Gastroesophageal sphincter (tissue), 4 donors: ENCODE results near the gene ANKRD35. TPM values are rescaled to one million over a fixed set of nuclear protein-coding genes. Genes with fewer than 3 reads are reported as not detected.
"Not testable (repeated sequence)": the region's sequence is repeated elsewhere in the genome, so short reads cannot be mapped to it uniquely, and the experiment has no call there.

ENCODE experiments used
- ATAC-seq: fragments of 150-250 bp; one replicate; pipeline ENCODE4 v1.9.1; 2016; ENCODE audit warnings: mild to moderate bottlenecking, moderate library complexity
- H3K27ac ChIP-seq, 4 donors: fragments of 200-600 bp; sonication (generic) in 3 of 4; 1 replicate in 3 of 4; 2 replicates in 1 of 4; pipeline ENCODE4 v1.5.1; 2016 to 2019
- H3K27me3 ChIP-seq: fragments of 200-600 bp; sonication (generic); one replicate; pipeline ENCODE4 v1.5.1; 2019
- H3K36me3 ChIP-seq, 2 donors: fragments of 200-600 bp; sonication (generic); one replicate each; pipeline ENCODE4 v1.5.1; 2019; ENCODE audit warnings: control low read depth in 1 of 2
- H3K4me1 ChIP-seq, 3 donors: fragments of 200-600 bp; sonication (generic); 1 replicate in 2 of 3; 2 replicates in 1 of 3; pipeline ENCODE4 v1.5.1; 2016 to 2019; ENCODE audit warnings: control low read depth in 2 of 3
- H3K4me3 ChIP-seq, 2 donors: fragments of 200-600 bp; sonication (generic); one replicate each; pipeline ENCODE4 v1.5.1; 2019; ENCODE audit warnings: mild to moderate bottlenecking in 1 of 2, moderate library complexity in 1 of 2
- H3K9me3 ChIP-seq, 3 donors: fragments of 200-600 bp; sonication (generic); one replicate each; pipeline ENCODE4 v1.5.1; 2017 to 2019; ENCODE audit warnings: control low read depth in 2 of 3
- EP300 ChIP-seq: sonication (generic); formaldehyde crosslinking; IDR thresholded peaks from one replicate; pipeline ENCODE4 v1.6.1; 2017; ENCODE audit warnings: antibody characterized with exemption, mild to moderate bottlenecking
- POLR2A ChIP-seq, 2 donors: fragments of 450-650 bp; IDR thresholded peaks; one replicate each; pipeline ENCODE4 v1.6.1; 2017; ENCODE audit warnings: antibody characterized with exemption in 2 of 2, mild to moderate bottlenecking in 2 of 2, moderate library complexity in 1 of 2
- POLR2AphosphoS5 ChIP-seq: sonication (generic); formaldehyde crosslinking; IDR thresholded peaks from one replicate; pipeline ENCODE4 v1.6.1; 2017; ENCODE audit warnings: antibody characterized with exemption
- WGBS, 2 donors: methylation state at CpG; one replicate each; pipeline ENCODE4 v1.1.5; 2018; ENCODE audit warnings: low coverage in 1 of 2; 5-methylcytosine and 5-hydroxymethylcytosine counted together
- total RNA-seq, 4 donors: library from RNA; depleted of rRNA; stranded (reverse); fragments of >200 nt; gene quantifications; one replicate each; pipeline ENCODE4 v1.1.0, GENCODE V29; 2016
- TF ChIP-seq, protein P1 (sequence below), 4 experiments: fragments of 200-600 bp in 2 of 4; fragments of 450-650 bp in 2 of 4; sonication (generic) in 1 of 4; IDR thresholded peaks; one replicate each; pipeline ENCODE4 v1.5.1; 2017 to 2019; ENCODE audit warnings: antibody characterized with exemption in 4 of 4, mild to moderate bottlenecking in 2 of 4, moderate library complexity in 2 of 4

Gene ANKRD35
- total RNA-seq, 4 donors from 2014 or later: 5.2 to 13.7 (median 7.9) TPM

DNA sequence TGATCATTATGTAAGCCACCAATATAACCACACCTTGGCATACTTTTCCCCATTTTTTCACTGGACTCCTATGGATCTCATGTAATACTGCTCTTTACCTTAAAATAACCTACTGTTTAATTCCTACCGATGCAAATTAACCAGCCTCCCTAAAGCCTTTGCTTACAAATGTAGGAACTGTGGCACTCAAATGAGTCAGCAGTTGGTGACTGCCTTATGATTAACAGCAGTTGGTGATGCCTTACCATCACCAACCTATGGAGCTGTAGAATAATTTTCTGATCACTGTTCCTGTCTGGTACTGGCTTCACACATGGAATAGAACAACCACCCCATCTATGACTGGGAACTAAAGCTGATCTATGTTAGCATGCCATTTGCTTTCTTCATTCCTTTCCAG, 48.0 kb downstream of the ANKRD35 start:
- 86 to 100% methylated on average over 1 of the region's 1 CpG for WGBS, 2 donors
- Histone ChIP-seq H3K36me3 (peaks cover 2 to 100% of the 10 kb centered on the region in 2 donors), H3K9me3 (no peaks in the 10 kb centered on the region), H3K27ac (no peak overlapping the region), H3K27me3 (no peaks in the 10 kb centered on the region), H3K4me1 (no peaks in the 10 kb centered on the region), H3K4me3 (no peak overlapping the region)
- TF ChIP-seq POLR2AphosphoS5 (no peak), POLR2A (IDR thresholded peaks at IDR 0.05) (no peak), EP300 (no peak)
- TF ChIP-seq, protein P1, sequence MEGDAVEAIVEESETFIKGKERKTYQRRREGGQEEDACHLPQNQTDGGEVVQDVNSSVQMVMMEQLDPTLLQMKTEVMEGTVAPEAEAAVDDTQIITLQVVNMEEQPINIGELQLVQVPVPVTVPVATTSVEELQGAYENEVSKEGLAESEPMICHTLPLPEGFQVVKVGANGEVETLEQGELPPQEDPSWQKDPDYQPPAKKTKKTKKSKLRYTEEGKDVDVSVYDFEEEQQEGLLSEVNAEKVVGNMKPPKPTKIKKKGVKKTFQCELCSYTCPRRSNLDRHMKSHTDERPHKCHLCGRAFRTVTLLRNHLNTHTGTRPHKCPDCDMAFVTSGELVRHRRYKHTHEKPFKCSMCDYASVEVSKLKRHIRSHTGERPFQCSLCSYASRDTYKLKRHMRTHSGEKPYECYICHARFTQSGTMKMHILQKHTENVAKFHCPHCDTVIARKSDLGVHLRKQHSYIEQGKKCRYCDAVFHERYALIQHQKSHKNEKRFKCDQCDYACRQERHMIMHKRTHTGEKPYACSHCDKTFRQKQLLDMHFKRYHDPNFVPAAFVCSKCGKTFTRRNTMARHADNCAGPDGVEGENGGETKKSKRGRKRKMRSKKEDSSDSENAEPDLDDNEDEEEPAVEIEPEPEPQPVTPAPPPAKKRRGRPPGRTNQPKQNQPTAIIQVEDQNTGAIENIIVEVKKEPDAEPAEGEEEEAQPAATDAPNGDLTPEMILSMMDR (IDR thresholded peaks at IDR 0.05): no peak
- no peak for ATAC-seq

DNA sequence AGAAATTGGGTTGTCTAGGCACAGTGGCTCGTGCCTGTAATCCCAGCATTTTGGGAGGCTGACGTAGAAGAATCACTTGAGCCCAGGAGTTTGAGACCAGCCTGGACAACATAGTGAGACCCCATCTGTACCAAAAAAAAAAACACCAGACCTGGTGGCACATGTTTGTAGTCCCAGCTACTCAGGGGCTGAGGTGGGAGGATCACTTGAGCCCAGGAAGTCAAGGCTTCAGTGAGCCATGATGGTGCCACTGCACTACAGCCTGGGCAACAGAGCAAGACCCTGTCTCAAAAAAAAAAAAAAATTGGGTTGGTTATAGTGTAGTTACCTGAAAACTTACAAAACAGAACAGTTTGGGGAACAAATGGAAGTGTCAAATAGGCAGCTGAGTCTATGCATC, 54.9 kb downstream of the ANKRD35 start:
- H3K36me3 ChIP-seq: peaks cover 16 to 100% of the 10 kb centered on the region in 2 donors
- WGBS, 2 donors: 93 to 100% methylated on average over 2 of the region's 2 CpGs
- H3K4me1 ChIP-seq, ATAC-seq, H3K27ac ChIP-seq, H3K9me3 ChIP-seq, H3K4me3 ChIP-seq, H3K27me3 ChIP-seq: not testable (repeated sequence)

DNA sequence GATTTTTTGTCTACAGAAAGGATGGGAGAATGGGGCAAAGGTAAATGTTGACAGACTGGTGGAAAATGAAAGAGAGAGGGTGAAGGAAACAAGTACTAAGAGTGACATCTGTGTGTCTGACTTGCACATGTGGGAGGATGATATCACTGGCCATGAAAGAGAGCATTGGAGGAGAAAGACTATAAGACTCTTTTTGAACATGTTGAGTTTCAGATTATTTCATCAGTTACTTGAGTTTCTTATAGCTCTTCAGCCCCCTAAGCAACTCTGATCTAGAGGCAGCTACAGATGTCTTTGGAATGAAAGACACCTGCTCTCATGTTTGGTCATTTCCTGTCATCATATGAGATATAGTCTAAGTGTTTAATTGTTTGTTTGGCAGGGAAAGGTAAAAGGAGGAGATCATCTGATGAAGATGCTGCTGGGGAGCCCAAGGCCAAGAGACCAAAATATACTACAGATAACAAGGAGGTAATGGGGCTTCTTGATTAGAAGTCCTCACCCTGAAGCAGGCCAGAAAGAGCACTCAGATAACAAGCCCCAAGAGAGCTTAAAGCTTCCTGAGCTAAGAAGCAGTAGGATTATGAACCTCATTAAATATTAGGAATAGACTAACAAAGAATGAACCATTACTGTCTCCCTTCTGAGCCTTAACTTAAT, 57.2 kb downstream of the ANKRD35 start:
- no peaks in the 10 kb centered on the region for H3K9me3 ChIP-seq
- peaks cover 0 to 20% (median 5%) of the 10 kb centered on the region in 3 donors for H3K4me1 ChIP-seq
- no peak overlapping the region for H3K4me3 ChIP-seq
- H3K27ac ChIP-seq: no peak overlapping the region
- H3K27me3 ChIP-seq: no peaks in the 10 kb centered on the region
- no peak for ATAC-seq
- TF ChIP-seq EP300: no peak
- no peak for TF ChIP-seq POLR2A (IDR thresholded peaks at IDR 0.05)
- TF ChIP-seq, protein P1 (IDR thresholded peaks at IDR 0.05): no peak
- no peak for TF ChIP-seq POLR2AphosphoS5
- peaks cover 16 to 79% of the 10 kb centered on the region in 2 donors for H3K36me3 ChIP-seq

DNA sequence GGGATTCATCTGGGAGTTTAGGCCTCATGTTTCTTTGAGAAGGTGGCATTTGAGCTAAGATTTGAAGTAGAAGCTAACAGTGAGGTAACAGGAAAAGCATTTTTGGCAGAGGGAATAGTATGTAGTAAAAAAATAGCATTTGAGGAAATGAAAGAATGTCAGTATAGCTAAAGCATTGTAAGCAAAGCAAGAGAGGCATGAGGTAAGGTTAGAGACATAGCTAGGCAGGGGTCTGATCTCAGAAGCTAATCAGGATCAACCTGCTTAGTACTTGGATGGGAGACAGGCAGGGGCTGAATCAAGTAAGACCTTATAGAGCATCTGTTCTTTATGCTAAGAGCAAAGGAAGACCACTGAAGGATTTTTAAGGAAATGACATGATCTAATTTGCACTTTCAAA, 57.7 kb downstream of the ANKRD35 start:
- no peak overlapping the region for H3K27ac ChIP-seq
- no peak overlapping the region for H3K4me3 ChIP-seq
- H3K4me1 ChIP-seq: peaks cover 0 to 20% (median 5%) of the 10 kb centered on the region in 3 donors
- no peaks in the 10 kb centered on the region for H3K9me3 ChIP-seq
- TF ChIP-seq EP300: no peak
- no peak for TF ChIP-seq POLR2A (IDR thresholded peaks at IDR 0.05)
- TF ChIP-seq, protein P1 (IDR thresholded peaks at IDR 0.05): no peak
- no peak for TF ChIP-seq POLR2AphosphoS5
- no peak for ATAC-seq
- H3K27me3 ChIP-seq: no peaks in the 10 kb centered on the region
- H3K36me3 ChIP-seq: peaks cover 14 to 73% of the 10 kb centered on the region in 2 donors

DNA sequence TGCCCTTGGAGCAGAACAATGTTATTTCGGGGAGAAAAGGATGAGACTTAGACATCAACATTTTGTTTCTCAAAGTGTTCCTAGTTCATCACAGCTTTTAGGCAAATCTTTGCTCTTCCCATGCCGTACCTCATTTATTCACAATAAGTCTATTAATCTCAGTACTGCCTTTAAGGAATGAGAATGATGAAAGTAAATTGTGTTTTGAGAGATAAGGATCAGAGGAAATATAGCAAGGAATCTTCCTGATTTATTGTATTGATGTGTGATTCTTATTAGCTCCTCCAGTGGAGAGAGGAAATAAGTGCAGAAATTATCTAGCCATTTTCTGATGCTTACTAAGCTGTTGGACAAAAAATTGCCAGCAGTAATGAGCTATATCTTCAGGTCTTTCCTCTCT, 59.6 kb downstream of the ANKRD35 start:
- Histone ChIP-seq H3K27me3 (no peaks in the 10 kb centered on the region), H3K4me3 (no peak overlapping the region), H3K9me3 (no peaks in the 10 kb centered on the region), H3K36me3 (peaks cover 14 to 54% of the 10 kb centered on the region in 2 donors), H3K27ac (no peak overlapping the region), H3K4me1 (peaks cover 0 to 20% (median 5%) of the 10 kb centered on the region in 3 donors)
- no peak for ATAC-seq
- TF ChIP-seq POLR2A (IDR thresholded peaks at IDR 0.05) (no peak), POLR2AphosphoS5 (no peak)
- TF ChIP-seq, protein P1 (IDR thresholded peaks at IDR 0.05): no peak
- 92 to 100% methylated on average over 2 of the region's 2 CpGs for WGBS, 2 donors
